Measurements from ENCODE around the gene PAX4.
A peak's percentile ranks its signal among the peaks of the same experiment; 100 is the strongest.

The PAX4 gene

DNA sequence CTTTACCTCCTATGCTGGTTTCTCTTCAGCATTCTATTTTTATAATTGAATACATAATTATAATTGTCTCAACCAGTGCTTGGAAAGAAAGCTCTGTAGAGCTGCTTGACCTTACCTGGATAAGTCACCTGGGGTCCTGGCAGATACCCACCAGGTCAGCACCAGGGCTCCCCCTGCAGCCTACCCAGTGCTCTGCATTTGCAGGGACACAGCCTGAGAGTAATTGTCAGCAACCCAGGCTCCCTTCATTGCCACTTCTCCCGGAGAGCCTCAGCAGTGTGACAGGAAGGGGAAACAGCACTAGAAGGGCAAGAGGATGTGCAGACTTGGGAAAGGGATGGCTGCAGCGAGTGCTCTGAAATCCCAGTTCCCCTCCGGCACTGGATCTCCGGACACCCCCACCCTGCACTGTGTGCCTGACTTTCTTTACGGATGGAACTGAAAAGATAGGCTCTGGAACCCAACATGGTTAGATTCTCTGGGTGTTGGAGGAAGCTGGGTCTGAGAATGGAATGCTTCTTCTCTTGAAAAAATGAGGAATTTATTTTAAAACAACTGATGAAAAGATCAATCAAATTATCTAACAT is 11.4 kb upstream of the PAX4 start:
- no peak for DNase-seq (ENCODE audit: low spot score)

- DNase-seq (ENCODE audit: low spot score) = no peak
Measured at GRCh38 chr7:127628445-127628844, 10.5 kb upstream of the PAX4 start.

DNA sequence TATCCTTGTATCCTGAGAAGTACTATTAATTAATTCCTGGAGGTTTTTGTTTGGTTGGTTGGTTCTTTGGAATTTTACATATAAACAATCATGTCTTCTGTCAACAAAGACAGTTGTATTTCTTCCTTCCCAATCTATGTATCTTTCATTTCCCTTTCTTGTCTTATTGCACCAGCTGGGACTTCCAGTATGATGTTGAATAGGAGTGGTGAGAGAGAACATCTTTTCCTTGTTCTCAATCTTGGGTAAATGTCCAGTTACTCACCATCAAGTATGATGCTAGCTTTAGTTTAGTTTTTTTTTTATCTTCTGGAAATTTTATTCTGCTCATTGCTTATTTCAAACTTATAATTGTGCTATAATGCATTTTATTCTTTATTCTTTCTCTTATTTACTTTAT is 7.4 kb upstream of the PAX4 start:
- no peak for DNase-seq (ENCODE audit: low spot score)

DNA sequence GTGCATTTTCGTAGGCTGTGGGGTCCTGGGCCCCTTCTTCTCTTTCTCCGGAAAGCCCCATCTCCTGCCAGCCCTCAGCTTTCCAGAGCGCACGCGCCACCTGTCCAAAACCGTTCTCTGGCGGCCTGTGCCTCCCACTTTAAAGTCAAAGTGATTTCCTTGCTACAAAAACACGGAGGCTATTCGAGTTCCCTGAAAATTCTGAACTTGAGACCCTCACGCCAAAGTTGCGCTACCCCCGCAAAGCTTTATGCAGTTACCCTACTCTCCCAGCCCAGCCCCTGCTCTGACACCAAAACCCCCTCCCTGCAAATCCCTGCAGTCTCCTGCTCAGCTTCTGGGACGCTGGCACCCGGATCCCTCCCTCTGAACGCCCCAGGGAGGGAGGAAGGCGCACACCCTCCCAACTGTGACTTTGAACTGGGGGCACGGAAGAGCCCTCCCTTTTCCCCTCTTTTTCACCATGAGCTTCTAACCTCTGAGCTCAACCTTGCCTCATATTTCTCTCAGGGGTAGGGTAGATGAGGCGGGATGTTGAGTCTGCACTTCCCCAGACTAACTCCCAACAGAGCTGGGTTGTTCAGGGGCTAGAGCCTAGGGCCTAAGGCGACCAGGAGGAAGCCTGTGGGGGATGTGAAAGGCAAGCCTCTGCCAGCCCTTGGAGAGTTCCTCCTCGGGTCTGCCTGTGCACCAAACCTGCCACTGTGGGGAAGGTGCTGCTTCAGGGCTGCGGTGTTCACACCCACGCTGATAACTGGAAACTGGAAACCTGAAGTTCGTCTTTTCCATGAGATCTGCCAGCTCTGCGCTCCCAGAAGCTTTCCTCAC is 2.7 kb upstream of the PAX4 start:
- no peak for DNase-seq (ENCODE audit: low spot score)

GRCh38 chr7:127619681-127620405 is 1.9 kb upstream of the PAX4 start:
- no peak for DNase-seq (ENCODE audit: low spot score)

DNA sequence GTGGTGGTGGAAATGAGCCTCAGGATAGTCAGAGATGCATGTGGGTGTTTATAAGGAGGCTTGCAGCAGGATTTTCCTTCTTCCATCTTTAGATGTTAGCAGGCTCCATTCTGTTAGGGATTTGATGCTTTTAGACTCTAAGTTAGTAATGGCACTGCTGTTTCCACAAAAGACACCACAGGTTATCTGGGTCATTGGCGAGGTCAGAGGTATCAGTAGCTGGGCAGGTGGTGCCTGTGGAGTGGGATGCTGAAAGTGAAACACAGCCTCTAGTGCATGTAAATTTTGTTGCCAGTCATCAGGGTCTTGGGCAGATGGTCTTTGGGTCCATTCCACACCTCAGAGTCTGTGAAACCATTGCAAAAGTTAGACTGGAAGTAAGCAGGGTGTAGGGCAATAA is 833 bp upstream of the PAX4 start:
- DNase-seq (ENCODE audit: low spot score) = no peak

DNA sequence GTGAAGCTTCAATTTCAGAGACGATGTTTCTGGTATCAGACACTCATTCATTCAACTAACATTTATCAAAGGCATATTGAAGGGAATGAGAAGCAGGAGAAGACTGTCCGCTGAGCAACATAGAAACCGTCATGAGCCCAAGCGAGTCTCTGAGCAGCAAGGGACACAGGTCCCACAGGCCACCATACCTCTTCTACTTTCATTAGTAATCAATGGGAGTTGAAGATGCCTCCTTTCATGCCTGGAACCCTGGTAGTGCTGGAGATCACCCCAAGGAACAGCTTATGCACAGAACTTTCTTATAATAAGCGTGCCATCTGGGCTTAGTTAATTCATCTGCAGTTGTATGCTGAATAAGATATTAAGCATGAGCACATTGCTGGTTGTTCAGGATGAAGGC is 1.2 kb downstream of the PAX4 start:
- DNase-seq (ENCODE audit: low spot score) = no peak

DNA sequence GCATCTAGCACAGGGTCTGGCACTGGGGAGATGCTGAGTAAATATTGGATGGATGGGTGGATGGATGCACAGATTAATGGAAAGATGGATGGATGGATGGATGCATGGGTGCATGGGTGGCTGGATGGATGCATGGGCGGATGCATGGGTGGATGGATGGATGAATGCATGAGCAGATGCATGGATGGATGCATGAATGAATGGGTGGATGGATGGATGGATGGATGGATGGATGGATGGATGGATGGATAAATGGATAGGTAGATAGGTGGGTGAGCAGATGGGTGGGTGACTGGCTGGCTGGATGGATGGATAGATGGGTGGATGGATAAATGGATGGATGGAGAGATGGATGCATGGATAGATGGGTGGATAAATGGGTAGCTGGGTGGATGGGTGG is 5.7 kb downstream of the PAX4 start:
- no peak for DNase-seq (ENCODE audit: low spot score)

GRCh38 chr7:127609297-127609696 is 8.6 kb downstream of the PAX4 start:
- DNase-seq (ENCODE audit: low spot score) = no peak

- no peak for DNase-seq (ENCODE audit: low spot score)
Measured at GRCh38 chr7:127608446-127608845, 9.5 kb downstream of the PAX4 start.

DNA sequence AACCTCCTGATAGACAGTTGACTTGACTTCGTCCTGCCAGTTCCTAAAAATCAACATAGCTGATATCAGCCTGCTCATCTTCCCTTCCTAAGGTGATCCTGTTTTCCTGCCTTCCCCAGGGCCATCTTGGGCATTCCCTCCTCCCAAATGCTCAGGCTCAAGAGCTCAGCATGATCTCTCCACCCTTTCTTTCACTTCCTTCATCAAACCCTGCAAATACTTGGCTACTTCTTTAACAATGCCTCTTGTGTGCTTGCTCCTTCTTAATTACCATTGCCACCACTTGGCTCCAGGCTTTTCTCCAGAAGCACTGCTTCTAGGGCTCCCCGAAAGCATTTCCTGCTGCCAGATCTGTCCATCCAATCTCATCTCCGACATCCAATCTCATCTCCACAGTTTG is 17.1 kb downstream of the PAX4 start:
- DNase-seq (ENCODE audit: low spot score) = no peak

DNA sequence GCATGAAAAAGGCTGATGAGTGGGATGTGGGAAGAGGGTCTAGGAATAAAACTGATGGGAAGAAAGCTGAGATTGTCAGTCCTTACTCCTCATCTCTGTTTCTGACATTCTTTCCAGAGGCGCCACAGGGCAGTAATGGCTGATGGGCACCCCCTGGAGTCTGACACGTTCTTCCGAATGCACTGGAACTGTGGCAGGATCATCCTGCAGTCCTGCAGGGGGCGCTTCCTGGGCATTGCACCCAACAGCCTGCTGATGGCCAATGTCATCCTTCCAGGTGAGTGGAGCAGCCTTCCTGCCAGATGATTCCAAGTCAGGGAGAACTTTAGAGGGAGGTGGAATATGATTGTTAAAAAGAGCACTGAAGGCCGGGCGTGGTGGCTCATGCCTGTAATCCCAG is 19.6 kb downstream of the PAX4 start:
- no peak for DNase-seq (ENCODE audit: low spot score)

- DNase-seq (ENCODE audit: low spot score) = no peak
Measured at GRCh38 chr7:127595737-127596136, 22.2 kb downstream of the PAX4 start.

DNA sequence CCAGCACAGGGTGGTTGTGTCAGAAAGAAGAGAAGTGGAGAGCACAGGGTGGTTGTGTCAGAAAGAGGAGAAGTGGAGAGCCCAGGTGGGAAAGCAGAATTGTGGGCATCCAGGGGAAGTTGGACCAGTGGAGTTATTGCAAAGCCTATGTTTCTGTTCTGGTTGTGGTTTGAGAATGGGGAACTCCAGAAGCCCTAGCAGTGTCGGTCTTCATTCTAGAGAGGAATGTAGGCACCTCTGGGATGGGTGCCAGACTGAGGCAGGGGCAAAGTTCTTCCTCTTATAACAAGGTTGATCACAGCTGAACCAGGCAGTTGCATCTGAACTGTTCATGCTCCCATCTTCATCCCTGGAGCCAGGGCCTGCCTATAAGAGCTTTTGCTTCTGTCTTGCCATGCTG is 23.5 kb downstream of the PAX4 start:
- no peak for DNase-seq (ENCODE audit: low spot score)

DNA sequence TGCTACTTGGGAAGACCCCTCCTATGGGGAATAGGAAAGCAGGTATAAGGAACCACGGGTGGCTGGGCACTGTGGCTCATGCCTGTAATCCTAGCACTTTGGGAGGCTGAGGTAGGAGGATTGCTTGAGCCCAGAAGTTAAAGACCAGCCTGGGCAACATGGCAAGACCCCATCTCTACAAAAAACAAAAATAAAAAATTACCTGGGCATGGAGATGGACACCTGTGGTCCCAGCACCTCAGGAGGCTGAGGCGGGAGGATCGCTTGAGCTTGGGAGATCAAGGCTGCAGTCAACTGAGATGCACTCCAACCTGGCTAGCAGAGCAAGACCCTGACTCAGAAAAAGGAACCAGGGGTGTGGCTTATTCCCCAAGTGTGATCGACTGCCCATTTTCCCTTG is 25.4 kb downstream of the PAX4 start:
- no peak for DNase-seq (ENCODE audit: low spot score)

DNA sequence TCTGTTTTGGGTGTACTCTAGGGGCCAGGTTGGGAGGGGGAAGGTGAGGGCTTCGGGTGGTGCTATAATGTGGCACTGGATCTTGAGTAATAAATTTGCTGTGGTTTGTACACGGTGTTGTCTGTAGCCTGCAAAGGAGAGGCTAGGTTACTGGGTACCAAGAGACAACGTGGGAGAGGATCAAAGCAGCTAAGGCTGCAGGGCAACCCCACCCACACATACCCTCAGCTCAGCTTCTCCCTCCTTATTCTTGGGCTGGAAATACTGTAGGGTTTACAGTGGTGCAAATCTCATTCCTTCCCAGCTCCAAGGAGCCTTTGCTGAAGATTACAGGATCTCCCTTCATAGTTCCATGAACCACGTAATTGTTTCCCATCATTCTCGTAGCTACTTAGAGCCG is 26.4 kb downstream of the PAX4 start:
- DNase-seq (ENCODE audit: low spot score) = no peak

DNA sequence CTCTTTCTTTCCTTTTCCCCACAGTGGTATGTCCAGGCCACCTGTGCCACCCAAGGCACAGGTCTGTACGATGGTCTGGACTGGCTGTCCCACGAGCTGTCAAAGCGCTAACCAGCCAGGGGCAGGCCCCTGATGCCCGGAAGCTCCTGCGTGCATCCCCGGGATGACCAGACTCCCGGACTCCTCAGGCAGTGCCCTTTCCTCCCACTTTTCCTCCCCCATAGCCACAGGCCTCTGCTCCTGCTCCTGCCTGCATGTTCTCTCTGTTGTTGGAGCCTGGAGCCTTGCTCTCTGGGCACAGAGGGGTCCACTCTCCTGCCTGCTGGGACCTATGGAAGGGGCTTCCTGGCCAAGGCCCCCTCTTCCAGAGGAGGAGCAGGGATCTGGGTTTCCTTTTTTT is 26.8 kb downstream of the PAX4 start:
- DNase-seq (ENCODE audit: low spot score) = no peak

DNA sequence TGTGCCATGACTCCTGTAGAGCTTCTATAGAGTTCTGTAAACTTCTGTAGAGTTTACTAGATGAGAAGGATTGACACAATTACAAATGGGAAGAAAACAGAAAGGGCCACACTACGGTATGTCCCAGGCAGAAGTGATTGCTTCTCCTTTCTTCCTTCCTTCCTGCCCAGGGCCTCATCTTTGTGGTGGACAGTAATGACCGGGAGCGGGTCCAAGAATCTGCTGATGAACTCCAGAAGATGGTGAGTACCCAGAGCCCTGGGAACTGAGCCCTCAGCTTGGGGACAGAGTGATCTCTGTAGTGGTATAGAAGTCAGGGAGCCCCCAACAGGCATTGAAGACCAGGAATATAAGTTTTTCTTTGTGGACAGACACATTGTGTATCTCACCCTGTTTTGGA is 28.0 kb downstream of the PAX4 start:
- no peak for DNase-seq (ENCODE audit: low spot score)

GRCh38 chr7:127588697-127589482 is 29.1 kb downstream of the PAX4 start:
- DNase-seq (ENCODE audit: low spot score) = no peak

DNA sequence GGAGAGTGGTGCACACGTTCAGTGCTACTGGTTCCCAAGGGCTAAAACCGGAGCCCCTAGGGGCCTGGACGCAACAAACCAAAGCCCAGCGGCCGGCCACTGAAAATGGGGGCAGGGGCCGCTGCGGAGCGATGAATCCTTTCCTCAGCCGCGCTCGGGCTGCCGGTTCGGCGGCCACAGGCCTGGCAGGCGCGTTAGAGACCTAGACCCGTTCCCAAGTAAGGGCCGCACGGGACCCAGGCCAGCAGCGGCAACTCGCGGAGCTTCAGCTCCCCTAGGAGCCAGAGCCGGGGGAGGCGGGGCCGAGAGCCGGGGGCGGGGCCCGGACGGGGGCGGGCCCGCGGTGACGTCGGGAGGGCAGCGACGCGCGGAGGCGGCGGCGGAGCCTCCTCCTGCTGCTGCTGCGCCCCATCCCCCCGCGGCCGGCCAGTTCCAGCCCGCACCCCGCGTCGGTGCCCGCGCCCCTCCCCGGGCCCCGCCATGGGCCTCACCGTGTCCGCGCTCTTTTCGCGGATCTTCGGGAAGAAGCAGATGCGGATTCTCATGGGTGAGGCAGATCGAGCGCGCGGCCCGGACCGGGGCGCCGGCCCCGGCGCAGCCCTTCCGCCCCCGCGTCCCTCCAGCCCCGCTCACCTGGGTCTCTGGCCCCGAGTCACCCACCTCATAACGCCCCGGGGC is 29.8 kb downstream of the PAX4 start, which contains the start of gene ARF5:
TSS of gene ARF5 (plus strand) at position 393 of the 678 bp plus-strand sequence. CDS start at position 481, 88 bp downstream.
- peak; percentile 93 for DNase-seq (ENCODE audit: low spot score)

- no peak for DNase-seq (ENCODE audit: low spot score)
Measured at GRCh38 chr7:127587663-127588018, 30.3 kb downstream of the PAX4 start.

DNA sequence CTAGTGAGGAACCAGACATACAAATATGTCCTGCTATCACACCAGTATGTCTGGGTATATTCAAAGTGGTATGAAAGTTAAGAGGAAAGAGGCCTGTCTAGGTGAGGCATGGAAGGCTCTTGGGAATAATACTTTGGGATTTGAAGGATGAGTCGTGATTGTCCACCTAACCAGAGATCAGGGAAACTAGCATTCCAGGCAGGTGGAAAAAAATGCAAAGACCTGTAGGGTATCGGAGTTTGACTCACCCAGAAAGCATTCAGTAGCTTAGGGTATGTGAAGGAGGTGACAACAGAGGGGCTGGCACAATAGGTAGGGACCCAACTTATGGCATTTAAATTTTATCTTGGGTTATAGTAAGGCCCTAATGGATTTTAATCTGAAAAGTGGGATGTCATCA is 31.6 kb downstream of the PAX4 start:
- no peak for DNase-seq (ENCODE audit: low spot score)
